ENCODE results near the gene OPA1. TPM values are rescaled to one million over a fixed set of nuclear protein-coding genes. Genes with fewer than 3 reads are reported as not detected.

The OPA1 gene
- total and polyA plus RNA-seq, 7 donors: 20.4 to 58.7 (median 45.9) TPM

DNA sequence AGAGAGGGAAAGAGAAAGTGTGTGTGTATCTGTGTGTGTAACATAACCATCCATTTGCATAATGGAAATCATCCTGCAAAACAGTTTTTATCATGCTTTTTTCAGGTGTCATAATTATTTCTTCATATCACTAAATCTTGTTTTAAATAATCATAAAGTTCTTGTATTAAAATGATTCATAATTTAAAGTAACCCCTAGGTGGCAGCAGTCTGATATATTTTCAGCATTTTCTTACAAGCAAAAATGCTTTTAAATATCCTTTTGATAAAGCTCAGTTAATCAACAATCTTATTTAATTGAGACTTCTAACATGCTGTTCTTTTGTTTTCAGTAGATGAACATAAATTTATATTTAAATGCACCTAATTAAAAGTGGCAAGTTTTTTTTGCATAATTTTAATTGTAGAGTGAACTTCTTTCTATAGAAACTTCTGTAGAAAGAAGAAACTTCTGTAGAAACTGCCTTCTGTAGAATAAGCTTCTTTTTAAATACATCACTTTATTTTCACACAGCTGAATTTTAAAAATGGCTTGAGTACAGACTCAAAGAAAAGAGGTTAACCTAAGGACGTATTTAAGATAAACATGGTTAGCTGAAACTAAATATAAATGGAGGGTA is 72.5 kb downstream of the OPA1 start:
- intact Hi-C loops (cut with DNase I): loop anchor here (5.0 kb wide), 1 partner anchor 652 kb away; no protein-coding TSS in a partner anchor
- DNase-seq: no peak
- WGBS, 2 donors: 94 to 95% methylated on average over 1 of the region's 1 CpG

GRCh38 chr3:193673845-193674244 is 80.8 kb downstream of the OPA1 start:
- no peak overlapping the region for H3K4me3 ChIP-seq
- DNase-seq: no peak
- 86% methylated on average over 7 of the region's 7 CpGs for WGBS, 2 donors
- TF ChIP-seq POLR2A (IDR thresholded peaks at IDR 0.05) (no peak), CTCF (IDR thresholded peaks at IDR 0.05) (no peak), POLR2AphosphoS5 (IDR thresholded peaks at IDR 0.05) (no peak), EP300 (IDR thresholded peaks at IDR 0.05) (no peak)
- no peaks in the 10 kb centered on the region for H3K27me3 ChIP-seq
- no peak overlapping the region for H3K27ac ChIP-seq
- no peaks in the 10 kb centered on the region for H3K4me1 ChIP-seq
- H3K9me3 ChIP-seq: no peaks in the 10 kb centered on the region
- peaks cover 0 to 31% (median 3%) of the 10 kb centered on the region in 4 donors for H3K36me3 ChIP-seq
- intact Hi-C loops (cut with DNase I): no loop called here

More for the DNA sequence above, 72.5 kb downstream of the OPA1 start:
- peak in 2 of 4 experiments; percentile 16 to 29 for TF ChIP-seq CTCF (IDR thresholded peaks at IDR 0.05)
- no peak for TF ChIP-seq POLR2A (IDR thresholded peaks at IDR 0.05)
- H3K27ac ChIP-seq: no peak overlapping the region
- no peaks in the 10 kb centered on the region for H3K4me1 ChIP-seq
- peaks cover 0 to 94% (median 17%) of the 10 kb centered on the region in 4 donors for H3K36me3 ChIP-seq
- H3K9me3 ChIP-seq: no peaks in the 10 kb centered on the region
- H3K27me3 ChIP-seq: no peaks in the 10 kb centered on the region
- no peak overlapping the region for H3K4me3 ChIP-seq

DNA sequence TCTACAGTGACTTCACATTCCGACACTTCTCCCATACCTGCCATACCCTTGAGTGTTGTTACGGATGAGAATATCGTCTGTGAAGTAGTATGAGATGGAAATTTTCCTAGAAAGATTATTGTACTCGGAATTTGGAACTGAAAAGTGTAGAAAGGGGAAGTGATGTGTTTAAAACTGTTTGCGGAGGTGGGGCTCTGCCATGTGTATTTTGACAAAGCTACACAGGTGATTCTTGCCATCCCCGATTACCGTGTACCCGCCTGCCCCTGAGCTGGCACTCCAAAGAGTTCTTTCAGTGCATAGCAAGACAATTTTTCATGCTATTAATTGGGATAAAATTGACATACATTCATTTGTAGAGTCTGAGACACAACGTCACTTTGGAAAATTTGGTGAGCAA is 81.7 kb downstream of the OPA1 start:
- H3K9me3 ChIP-seq: no peaks in the 10 kb centered on the region
- H3K27ac ChIP-seq: no peak overlapping the region
- intact Hi-C loops (cut with DNase I): no loop called here
- WGBS, 2 donors: 90 to 94% methylated on average over 9 of the region's 9 CpGs
- TF ChIP-seq POLR2AphosphoS5 (IDR thresholded peaks at IDR 0.05): no peak
- TF ChIP-seq EP300 (IDR thresholded peaks at IDR 0.05): no peak
- no peak for TF ChIP-seq CTCF (IDR thresholded peaks at IDR 0.05)
- TF ChIP-seq POLR2A (IDR thresholded peaks at IDR 0.05): no peak
- H3K4me1 ChIP-seq: no peaks in the 10 kb centered on the region
- H3K27me3 ChIP-seq: no peaks in the 10 kb centered on the region
- peaks cover 0 to 23% (median 2%) of the 10 kb centered on the region in 4 donors for H3K36me3 ChIP-seq
- DNase-seq: no peak
- no peak overlapping the region for H3K4me3 ChIP-seq

DNA sequence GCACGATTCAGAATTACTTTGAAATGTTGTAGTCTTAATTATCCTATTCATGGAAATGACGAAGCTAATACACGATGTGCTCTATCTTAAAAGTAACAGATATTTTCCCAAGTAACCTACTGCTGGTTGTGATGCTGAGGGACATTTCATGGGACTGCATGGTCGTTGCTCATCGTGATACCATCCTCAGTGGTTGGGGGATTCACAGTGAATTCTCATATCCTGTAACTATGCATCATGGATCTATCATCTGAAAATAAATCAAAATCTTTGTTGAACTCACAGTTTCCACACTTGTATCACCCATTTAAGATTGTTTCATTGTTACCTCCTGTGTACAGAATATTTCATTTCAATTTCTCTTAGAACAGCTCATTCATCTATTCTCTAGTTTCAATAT is 84.7 kb downstream of the OPA1 start:
- TF ChIP-seq CTCF (IDR thresholded peaks at IDR 0.05) (no peak), POLR2AphosphoS5 (IDR thresholded peaks at IDR 0.05) (no peak), EP300 (IDR thresholded peaks at IDR 0.05) (no peak), POLR2A (IDR thresholded peaks at IDR 0.05) (no peak)
- Histone ChIP-seq H3K9me3 (no peaks in the 10 kb centered on the region), H3K4me3 (no peak overlapping the region), H3K27ac (no peak overlapping the region), H3K4me1 (no peaks in the 10 kb centered on the region), H3K27me3 (no peaks in the 10 kb centered on the region), H3K36me3 (peaks cover 0 to 4% (median 0%) of the 10 kb centered on the region in 4 donors)
- no peak for DNase-seq
- 92 to 96% methylated on average over 5 of the region's 5 CpGs for WGBS, 2 donors
- intact Hi-C loops (cut with DNase I): no loop called here

- Histone ChIP-seq H3K9me3 (no peaks in the 10 kb centered on the region), H3K27ac (no peak overlapping the region), H3K27me3 (no peaks in the 10 kb centered on the region), H3K4me1 (no peaks in the 10 kb centered on the region), H3K4me3 (no peak overlapping the region), H3K36me3 (no peaks in the 10 kb centered on the region)
- intact Hi-C loops (cut with DNase I): no loop called here
- DNase-seq: no peak
- no peak for TF ChIP-seq POLR2AphosphoS5 (IDR thresholded peaks at IDR 0.05)
- no peak for TF ChIP-seq EP300 (IDR thresholded peaks at IDR 0.05)
- no peak for TF ChIP-seq CTCF (IDR thresholded peaks at IDR 0.05)
- no peak for TF ChIP-seq POLR2A (IDR thresholded peaks at IDR 0.05)
- 69 to 80% methylated on average over 2 of the region's 2 CpGs for WGBS, 2 donors
Observed at GRCh38 chr3:193680220-193680619, 87.2 kb downstream of the OPA1 start.

Measured in sigmoid colon (tissue), 7 donors.